ENCODE measurements around the gene TMEM273. TPM values are rescaled to one million over a fixed set of nuclear protein-coding genes. Genes with fewer than 3 reads are reported as not detected.

The TMEM273 gene
- total and polyA plus RNA-seq, 7 donors, result 5.4 to 17.8 (median 11.0) TPM

GRCh38 chr10:49123981-49124950, 63.9 kb downstream of the TMEM273 start:
- no peaks in the 10 kb centered on the region for H3K27me3 ChIP-seq
- no peaks in the 10 kb centered on the region for H3K9me3 ChIP-seq
- H3K27ac ChIP-seq, result no peak overlapping the region
- no peak for DNase-seq
- TF ChIP-seq CTCF (IDR thresholded peaks at IDR 0.05), result no peak
- TF ChIP-seq POLR2AphosphoS5 (IDR thresholded peaks at IDR 0.05), result no peak
- TF ChIP-seq EP300 (IDR thresholded peaks at IDR 0.05), result no peak
- 86 to 87% methylated on average over 7 of the region's 7 CpGs for WGBS, 2 donors
- H3K4me3 ChIP-seq, result no peak overlapping the region
- intact Hi-C loops (cut with DNase I), result no loop called here
- no peaks in the 10 kb centered on the region for H3K36me3 ChIP-seq
- H3K4me1 ChIP-seq, result no peaks in the 10 kb centered on the region

- DNase-seq, result no peak
- 49 to 74% methylated on average over 3 of the region's 3 CpGs for WGBS, 2 donors
- no peak overlapping the region for H3K27ac ChIP-seq
- no peak overlapping the region for H3K4me3 ChIP-seq
- H3K36me3 ChIP-seq, result no peaks in the 10 kb centered on the region
- no peaks in the 10 kb centered on the region for H3K27me3 ChIP-seq
- H3K9me3 ChIP-seq, result no peaks in the 10 kb centered on the region
- H3K4me1 ChIP-seq, result peaks cover 0 to 1% (median 0%) of the 10 kb centered on the region in 4 donors
- intact Hi-C loops (cut with DNase I), result no loop called here
- no peak for TF ChIP-seq EP300 (IDR thresholded peaks at IDR 0.05)
- TF ChIP-seq POLR2AphosphoS5 (IDR thresholded peaks at IDR 0.05), result no peak
- no peak for TF ChIP-seq CTCF (IDR thresholded peaks at IDR 0.05)
- no peak for TF ChIP-seq POLR2A (IDR thresholded peaks at IDR 0.05)
These were observed 67.3 kb downstream of the TMEM273 start for GRCh38 chr10:49120911-49121310.

- Histone ChIP-seq H3K4me1 (peaks cover 0 to 6% (median 0%) of the 10 kb centered on the region in 4 donors), H3K36me3 (no peaks in the 10 kb centered on the region), H3K27me3 (no peaks in the 10 kb centered on the region), H3K4me3 (no peak overlapping the region), H3K9me3 (no peaks in the 10 kb centered on the region), H3K27ac (no peak overlapping the region)
- DNase-seq, result no peak
- TF ChIP-seq EP300 (IDR thresholded peaks at IDR 0.05) (no peak), CTCF (IDR thresholded peaks at IDR 0.05) (no peak), POLR2A (IDR thresholded peaks at IDR 0.05) (no peak), POLR2AphosphoS5 (IDR thresholded peaks at IDR 0.05) (no peak)
- 25 to 64% methylated on average over 3 of the region's 3 CpGs for WGBS, 2 donors
- intact Hi-C loops (cut with DNase I), result loop anchor here (10.0 kb wide), 2 partner anchors 95 to 815 kb away; partner anchors contain the start of gene MAPK8
These were observed 68.4 kb downstream of the TMEM273 start for GRCh38 chr10:49119746-49120145.

GRCh38 chr10:49118430-49119074, 69.6 kb downstream of the TMEM273 start:
- 62 to 75% methylated on average over 6 of the region's 6 CpGs for WGBS, 2 donors
- intact Hi-C loops (cut with DNase I), result loop anchor here (10.0 kb wide), 2 partner anchors 94 to 814 kb away; partner anchors contain the start of gene MAPK8
- no peak for DNase-seq
- Histone ChIP-seq H3K4me1 (peaks cover 0 to 18% (median 10%) of the 10 kb centered on the region in 4 donors), H3K9me3 (no peaks in the 10 kb centered on the region), H3K4me3 (no peak overlapping the region), H3K36me3 (no peaks in the 10 kb centered on the region), H3K27ac (no peak overlapping the region), H3K27me3 (no peaks in the 10 kb centered on the region)
- no peak for TF ChIP-seq POLR2A (IDR thresholded peaks at IDR 0.05)
- no peak for TF ChIP-seq CTCF (IDR thresholded peaks at IDR 0.05)

Measured in sigmoid colon (tissue), 7 donors.